ENCODE measurements around the gene OR8B8. TPM values are rescaled to one million over a fixed set of nuclear protein-coding genes. Genes with fewer than 3 reads are reported as not detected.
"Not testable (repeated sequence)": the region's sequence is repeated elsewhere in the genome, so short reads cannot be mapped to it uniquely, and the experiment has no call there.

Gene OR8B8
- total and polyA plus RNA-seq, 10 of the 15 experiments (the other 5 are each of a cell fraction or from before 2014, with no cell fraction given) = not detected

DNA sequence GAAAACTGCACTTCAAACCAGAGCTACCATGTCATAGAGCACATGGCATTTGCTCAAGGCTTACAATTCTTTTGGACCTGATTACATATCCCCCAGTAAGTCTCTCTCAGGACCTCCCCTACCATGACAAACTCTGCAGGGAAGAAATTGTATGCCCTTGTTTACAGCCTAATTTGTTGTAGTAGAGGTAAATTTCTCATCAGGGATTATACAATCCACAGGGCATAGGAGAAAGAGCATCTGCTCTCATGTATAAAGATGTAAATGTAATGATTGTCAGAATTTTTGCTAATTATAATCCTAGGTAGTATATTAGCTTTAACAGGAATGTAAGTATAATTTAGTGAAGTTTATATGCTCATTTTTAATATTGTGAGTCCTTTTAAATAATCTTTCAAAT lies 46.6 kb downstream of the OR8B8 start, which contains the start of gene OR8B3:
Gene OR8B3 (minus strand): TSS at position 101 of the 400 bp plus-strand sequence. CDS start 1,673 bp downstream, outside the sequence.
- H3K4me2 ChIP-seq (ENCODE audit: control insufficient read depth, insufficient read depth) = no peak within 1 kb of the TSS
- H3K27me3 ChIP-seq (replicated peaks in 1 of 2; ENCODE audit: control insufficient read depth in 2 of 2, insufficient read depth in 2 of 2, low read length in 1 of 2) = no peaks in the 10 kb centered on the region
- no peaks in the 10 kb centered on the region for H3K4me1 ChIP-seq (ENCODE audit: control insufficient read depth, insufficient read depth, low read length)
- POLR2A ChIA-PET = no interaction called here
- intact Hi-C loops (cut with micrococcal nuclease; ENCODE audit: unreplicated experiment) = no loop called here
- H3K4me3 ChIP-seq = no peak within 1 kb of the TSS
- no peaks in the 10 kb centered on the region for H3K9me3 ChIP-seq (replicated peaks; ENCODE audit: control insufficient read depth, insufficient read depth, low read length)
- H3K36me3 ChIP-seq (ENCODE audit: control insufficient read depth in 2 of 2, insufficient read depth in 2 of 2, low read length in 1 of 2) = no peaks in the 10 kb centered on the region
- SMC1A ChIA-PET (ENCODE audit: uncharacterized antibody, unreplicated experiment) = no interaction called here
- DNase-seq (ENCODE audit: low read depth, low spot score) = no peak
- CTCF ChIA-PET = no interaction called here
- ATAC-seq = no peak
- no peak for FAIRE-seq
- no peak within 1 kb of the TSS for H3K9ac ChIP-seq (ENCODE audit: control insufficient read depth, insufficient read depth, low read length)
- RAD21 ChIA-PET (ENCODE audit: unreplicated experiment) = no interaction called here
- H2AFZ ChIP-seq (ENCODE audit: control insufficient read depth, low read depth, low read length) = no peak within 1 kb of the TSS
- H4K20me1 ChIP-seq (ENCODE audit: control insufficient read depth, insufficient read depth) = no peaks in the 10 kb centered on the region
- TF ChIP-seq USF2 (IDR thresholded peaks at IDR 0.05; ENCODE audit: borderline replicate concordance, low read depth, low read length) (no peak), CEBPZ (IDR thresholded peaks at IDR 0.05; ENCODE audit: low read depth, low read length) (no peak), MYC (IDR thresholded peaks at IDR 0.05; ENCODE audit: insufficient read depth, insufficient read length, insufficient replicate concordance, low read length, severe bottlenecking) (no peak), RFX5 (IDR thresholded peaks at IDR 0.05; ENCODE audit: low read depth, low read length) (no peak), RUNX3 (IDR thresholded peaks at IDR 0.05; ENCODE audit: low read length) (no peak), ZBED1 (IDR thresholded peaks at IDR 0.05; ENCODE audit: borderline replicate concordance) (no peak), HDGF (IDR thresholded peaks at IDR 0.05) (no peak)
- TF ChIP-seq, protein P1, sequence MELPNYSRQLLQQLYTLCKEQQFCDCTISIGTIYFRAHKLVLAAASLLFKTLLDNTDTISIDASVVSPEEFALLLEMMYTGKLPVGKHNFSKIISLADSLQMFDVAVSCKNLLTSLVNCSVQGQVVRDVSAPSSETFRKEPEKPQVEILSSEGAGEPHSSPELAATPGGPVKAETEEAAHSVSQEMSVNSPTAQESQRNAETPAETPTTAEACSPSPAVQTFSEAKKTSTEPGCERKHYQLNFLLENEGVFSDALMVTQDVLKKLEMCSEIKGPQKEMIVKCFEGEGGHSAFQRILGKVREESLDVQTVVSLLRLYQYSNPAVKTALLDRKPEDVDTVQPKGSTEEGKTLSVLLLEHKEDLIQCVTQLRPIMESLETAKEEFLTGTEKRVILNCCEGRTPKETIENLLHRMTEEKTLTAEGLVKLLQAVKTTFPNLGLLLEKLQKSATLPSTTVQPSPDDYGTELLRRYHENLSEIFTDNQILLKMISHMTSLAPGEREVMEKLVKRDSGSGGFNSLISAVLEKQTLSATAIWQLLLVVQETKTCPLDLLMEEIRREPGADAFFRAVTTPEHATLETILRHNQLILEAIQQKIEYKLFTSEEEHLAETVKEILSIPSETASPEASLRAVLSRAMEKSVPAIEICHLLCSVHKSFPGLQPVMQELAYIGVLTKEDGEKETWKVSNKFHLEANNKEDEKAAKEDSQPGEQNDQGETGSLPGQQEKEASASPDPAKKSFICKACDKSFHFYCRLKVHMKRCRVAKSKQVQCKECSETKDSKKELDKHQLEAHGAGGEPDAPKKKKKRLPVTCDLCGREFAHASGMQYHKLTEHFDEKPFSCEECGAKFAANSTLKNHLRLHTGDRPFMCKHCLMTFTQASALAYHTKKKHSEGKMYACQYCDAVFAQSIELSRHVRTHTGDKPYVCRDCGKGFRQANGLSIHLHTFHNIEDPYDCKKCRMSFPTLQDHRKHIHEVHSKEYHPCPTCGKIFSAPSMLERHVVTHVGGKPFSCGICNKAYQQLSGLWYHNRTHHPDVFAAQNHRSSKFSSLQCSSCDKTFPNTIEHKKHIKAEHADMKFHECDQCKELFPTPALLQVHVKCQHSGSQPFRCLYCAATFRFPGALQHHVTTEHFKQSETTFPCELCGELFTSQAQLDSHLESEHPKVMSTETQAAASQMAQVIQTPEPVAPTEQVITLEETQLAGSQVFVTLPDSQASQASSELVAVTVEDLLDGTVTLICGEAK (IDR thresholded peaks at IDR 0.05; ENCODE audit: borderline replicate concordance) = no peak
- BruUV-seq (replicated peaks) = no TSS peak
- H3K27ac ChIP-seq (ENCODE audit: control insufficient read depth, insufficient read depth) = no peak within 1 kb of the TSS
- H3K79me2 ChIP-seq (ENCODE audit: control insufficient read depth, insufficient read depth, low read length) = no peaks in the 10 kb centered on the region
- in situ Hi-C loops (cut with MboI) = no loop called here

- H3K9ac ChIP-seq (ENCODE audit: control insufficient read depth, insufficient read depth, low read length); H3K27me3 ChIP-seq (replicated peaks in 1 of 2; ENCODE audit: control insufficient read depth in 2 of 2, insufficient read depth in 2 of 2, low read length in 1 of 2); H3K9me3 ChIP-seq (replicated peaks; ENCODE audit: control insufficient read depth, insufficient read depth, low read length); RAD21 ChIA-PET (ENCODE audit: unreplicated experiment); in situ Hi-C loops (cut with MboI); DNase-seq (ENCODE audit: low read depth, low spot score); BruUV-seq (replicated peaks); H3K79me2 ChIP-seq (ENCODE audit: control insufficient read depth, insufficient read depth, low read length); H3K4me1 ChIP-seq (ENCODE audit: control insufficient read depth, insufficient read depth, low read length); FAIRE-seq; intact Hi-C loops (cut with micrococcal nuclease; ENCODE audit: unreplicated experiment); H3K36me3 ChIP-seq (ENCODE audit: control insufficient read depth in 2 of 2, insufficient read depth in 2 of 2, low read length in 1 of 2); H3K4me2 ChIP-seq (ENCODE audit: control insufficient read depth, insufficient read depth); H4K20me1 ChIP-seq (ENCODE audit: control insufficient read depth, insufficient read depth); H2AFZ ChIP-seq (ENCODE audit: control insufficient read depth, low read depth, low read length); SMC1A ChIA-PET (ENCODE audit: uncharacterized antibody, unreplicated experiment); H3K4me3 ChIP-seq; CTCF ChIA-PET; H3K27ac ChIP-seq (ENCODE audit: control insufficient read depth, insufficient read depth); ATAC-seq: not testable (repeated sequence)
- POLR2A ChIA-PET = interaction anchor here (0.6 kb wide), 1 partner anchor 1663 kb away, joined by 3 read pairs; no protein-coding TSS in a partner anchor
- WGBS (ENCODE audit: insufficient coverage, insufficient replicate concordance, low lambda C conversion rate, missing lambda C conversion rate) = 47% methylated on average over 2 of the region's 4 CpGs
These were observed 48.6 kb downstream of the OR8B8 start for GRCh38 chr11:124396847-124397246.
